SK-N-MC (cell line): ENCODE results near the gene LSP1.

Experiments used
- DNase-seq: peaks from one replicate; pipeline ENCODE4 v3.0.0-alpha.2; 2011; ENCODE audit warnings: low read depth, low spot score
- H3K27ac ChIP-seq: fragments of 200-600 bp; sonication (generic); 2 replicates; pipeline ENCODE4 v1.5.1; 2016; ENCODE audit warnings: mixed run types
- H3K36me3 ChIP-seq: fragments of 200-600 bp; sonication (generic); 2 replicates; pipeline ENCODE4 v1.6.1; 2017; ENCODE audit warnings: antibody characterized with exemption, low read length, mixed read lengths; ENCODE audit not compliant: insufficient read depth
- H3K4me3 ChIP-seq: fragments of 200-600 bp; sonication (generic); 2 replicates; pipeline ENCODE4 v1.5.1; 2016
- H3K9ac ChIP-seq: fragments of 200-600 bp; sonication (generic); 2 replicates; pipeline ENCODE4 v1.8.0; 2017; ENCODE audit warnings: mixed run types, mixed read lengths; ENCODE audit not compliant: insufficient read length
- H3K9me3 ChIP-seq: fragments of 200-600 bp; sonication (generic); 2 replicates; pipeline ENCODE4 v1.6.1; 2017; ENCODE audit warnings: low read depth, mild to moderate bottlenecking, antibody characterized with exemption, low read length, moderate library complexity, mixed read lengths
- EZH2 ChIP-seq: fragments of 200-600 bp; sonication (generic); IDR thresholded peaks from one replicate; pipeline ENCODE4 v1.6.1; 2017; ENCODE audit warnings: antibody characterized with exemption
- FOXP2 ChIP-seq: optimal IDR thresholded peaks from 2 replicates; pipeline ENCODE3; 2011; ENCODE audit warnings: mild to moderate bottlenecking, moderate library complexity; ENCODE audit not compliant: insufficient read depth; ENCODE audit errors: extremely low read length, control extremely low read depth
- POLR2AphosphoS5 ChIP-seq: IDR thresholded peaks from 2 replicates; pipeline ENCODE4 v1.6.1; 2012; ENCODE audit warnings: mild to moderate bottlenecking, low read depth, low read length, borderline replicate concordance

LSP1 gene

DNA sequence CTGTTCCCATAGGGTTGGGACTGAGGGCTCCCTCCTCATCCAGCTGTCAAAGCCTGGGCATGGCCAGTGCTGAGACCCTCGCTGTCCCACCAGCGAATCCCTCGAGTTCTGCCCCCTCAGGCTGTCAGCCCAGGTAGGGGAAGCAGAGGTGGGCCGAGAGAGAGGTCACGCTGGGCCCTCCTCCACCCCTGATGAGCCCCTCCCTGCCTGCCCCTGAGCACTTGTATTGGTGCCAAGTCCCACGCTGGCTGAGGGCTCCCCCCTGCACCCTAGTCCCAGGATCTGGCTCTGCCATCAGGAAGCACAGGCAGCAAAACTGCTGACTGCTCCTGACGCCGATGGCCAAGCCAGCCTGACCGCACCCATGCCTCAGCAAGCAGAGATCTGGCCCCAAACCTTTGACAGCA, 35.5 kb downstream of the LSP1 start:
- no peak overlapping the region for H3K4me3 ChIP-seq
- TF ChIP-seq FOXP2: no peak
- no peak for TF ChIP-seq POLR2AphosphoS5
- no peak for TF ChIP-seq EZH2
- no peaks in the 10 kb centered on the region for H3K9me3 ChIP-seq
- no peak overlapping the region for H3K27ac ChIP-seq
- H3K9ac ChIP-seq: no peak overlapping the region
- DNase-seq: no peak
- no peaks in the 10 kb centered on the region for H3K36me3 ChIP-seq

DNA sequence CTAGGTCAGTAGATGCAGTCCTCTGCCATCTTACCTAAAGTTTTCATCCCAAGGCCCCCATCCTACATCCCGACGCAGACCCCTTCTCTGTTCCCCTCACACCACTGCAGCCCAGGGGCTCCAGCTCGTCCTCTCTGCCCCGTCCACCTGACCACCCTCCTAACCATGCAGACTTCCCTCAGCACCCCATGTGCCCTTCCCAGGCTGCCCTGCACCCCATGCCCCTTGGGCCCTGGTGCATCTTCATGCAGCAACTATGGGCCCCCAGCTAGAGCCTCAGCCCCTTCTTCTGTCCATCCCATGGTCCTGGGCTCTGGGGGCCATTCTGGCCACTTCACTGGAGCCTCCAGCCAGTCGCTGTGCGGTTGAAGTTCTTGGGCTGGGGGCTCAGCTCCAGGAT, 35.9 kb downstream of the LSP1 start:
- DNase-seq: no peak
- H3K4me3 ChIP-seq: no peak overlapping the region
- H3K9ac ChIP-seq: no peak overlapping the region
- no peaks in the 10 kb centered on the region for H3K9me3 ChIP-seq
- H3K36me3 ChIP-seq: no peaks in the 10 kb centered on the region
- H3K27ac ChIP-seq: no peak overlapping the region
- TF ChIP-seq POLR2AphosphoS5 (no peak), FOXP2 (no peak), EZH2 (no peak)

GRCh38 chr11:1889224-1889930, 36.5 kb downstream of the LSP1 start:
- Histone ChIP-seq H3K9me3 (no peaks in the 10 kb centered on the region), H3K4me3 (no peak overlapping the region), H3K27ac (no peak overlapping the region), H3K9ac (no peak overlapping the region), H3K36me3 (no peaks in the 10 kb centered on the region)
- no peak for TF ChIP-seq POLR2AphosphoS5
- DNase-seq: no peak

DNA sequence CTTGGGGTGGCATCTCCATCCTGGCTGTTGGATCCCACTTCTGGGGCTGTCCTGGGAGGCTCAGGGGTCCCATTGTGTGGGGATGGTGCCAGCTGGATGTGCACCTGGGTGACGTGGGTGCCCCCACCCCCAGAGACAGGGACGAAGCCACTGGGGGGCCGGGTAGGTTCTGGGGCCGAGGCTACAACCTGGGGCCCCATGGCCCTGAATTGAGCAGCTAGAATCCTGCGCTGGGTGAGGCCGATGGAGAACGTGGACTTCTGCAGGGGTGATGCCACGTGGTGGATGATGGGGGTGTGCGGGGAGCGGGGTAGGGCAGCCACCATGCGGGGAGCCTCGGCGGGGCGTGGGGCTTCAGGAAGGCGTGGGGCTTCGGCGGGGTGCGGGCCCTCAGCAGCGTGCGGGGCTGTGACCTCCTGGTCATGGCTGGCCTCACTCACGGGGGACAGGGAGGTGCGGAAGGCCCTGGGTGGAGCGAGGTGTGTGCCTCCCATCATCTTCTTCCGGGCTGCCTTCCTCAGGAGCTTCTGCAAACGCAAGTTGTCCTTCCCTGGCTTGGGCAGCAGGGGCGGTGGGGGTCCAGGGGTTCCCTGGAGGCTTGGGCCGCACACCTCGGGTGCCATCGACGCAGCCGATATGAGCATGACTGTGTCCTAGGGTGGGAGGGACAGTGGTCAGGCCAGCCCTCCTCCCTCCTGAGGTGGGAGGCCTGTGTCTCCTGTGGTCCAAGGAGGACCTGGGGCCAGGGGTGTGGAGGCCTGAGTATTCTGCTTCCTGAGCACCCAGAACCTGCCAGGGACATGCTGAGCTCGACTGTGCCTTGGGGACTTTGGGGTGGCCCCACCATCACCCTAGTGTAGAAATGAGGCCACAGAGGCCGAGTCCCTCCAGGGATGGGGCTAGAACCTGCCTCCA, 37.3 kb downstream of the LSP1 start:
- no peak for DNase-seq
- no peaks in the 10 kb centered on the region for H3K9me3 ChIP-seq
- TF ChIP-seq POLR2AphosphoS5: no peak
- no peak for TF ChIP-seq EZH2
- no peak for TF ChIP-seq FOXP2

GRCh38 chr11:1890856-1891830, 38.3 kb downstream of the LSP1 start:
- H3K9me3 ChIP-seq: no peaks in the 10 kb centered on the region
- no peak overlapping the region for H3K9ac ChIP-seq
- TF ChIP-seq EZH2 (no peak), POLR2AphosphoS5 (no peak), FOXP2 (no peak)
- no peak for DNase-seq
- H3K4me3 ChIP-seq: no peak overlapping the region
- no peak overlapping the region for H3K27ac ChIP-seq
- H3K36me3 ChIP-seq: no peaks in the 10 kb centered on the region

More for the DNA sequence above, 37.3 kb downstream of the LSP1 start:
- Histone ChIP-seq H3K4me3 (no peak overlapping the region), H3K27ac (no peak overlapping the region), H3K9ac (no peak overlapping the region), H3K36me3 (no peaks in the 10 kb centered on the region)

- TF ChIP-seq EZH2 (no peak), FOXP2 (no peak), POLR2AphosphoS5 (no peak)
- Histone ChIP-seq H3K4me3 (no peak within 1 kb of the TSS), H3K36me3 (no peaks in the 10 kb centered on the region), H3K27ac (no peak within 1 kb of the TSS), H3K9me3 (no peaks in the 10 kb centered on the region), H3K9ac (no peak within 1 kb of the TSS)
- DNase-seq: no peak
These were observed 38.9 kb downstream of the LSP1 start, which contains the start of gene PRR33 for GRCh38 chr11:1891831-1892115. Gene PRR33, minus strand, starts transcription at chr11:1891895. Its CDS starts 1,311 bp downstream, at chr11:1890584.

DNA sequence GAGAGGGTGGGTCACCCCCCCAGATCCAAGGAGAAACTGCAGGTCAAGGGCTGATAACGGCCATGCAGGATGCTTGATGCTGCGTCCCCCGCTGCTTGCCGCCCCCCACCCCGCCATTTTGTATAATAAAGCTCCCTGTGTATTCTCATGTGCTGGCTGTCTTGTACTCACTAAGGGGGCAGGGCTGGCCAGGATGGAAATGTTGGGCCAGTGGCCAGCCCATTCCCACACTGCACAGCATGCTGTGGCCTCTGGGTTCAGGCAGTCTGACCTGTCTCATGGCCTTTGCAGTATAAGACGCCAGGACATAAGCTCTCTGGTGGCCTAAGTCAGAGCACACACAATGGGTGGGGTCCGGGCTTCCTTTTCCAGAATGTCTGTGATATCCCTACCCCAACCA, 39.2 kb downstream of the LSP1 start:
- H3K36me3 ChIP-seq: no peaks in the 10 kb centered on the region

DNA sequence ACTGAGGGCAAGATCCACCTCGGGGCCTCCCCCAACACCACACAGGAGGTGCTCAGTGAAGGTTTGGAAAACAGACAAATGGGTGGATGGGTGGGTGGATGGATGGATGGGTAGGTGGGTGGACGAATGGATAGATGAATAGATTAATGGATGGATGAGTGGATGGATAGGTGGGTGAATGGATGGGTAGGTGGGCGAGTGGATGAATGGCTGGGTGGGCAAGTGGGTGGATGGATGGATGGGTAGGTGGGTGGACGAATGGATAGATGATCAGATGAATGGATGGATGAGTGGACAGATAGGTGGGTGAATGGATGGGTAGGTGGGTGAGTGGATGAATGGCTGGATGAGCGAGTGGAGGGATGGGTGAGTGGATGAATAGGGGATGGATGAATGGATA, 39.7 kb downstream of the LSP1 start:
- no peak overlapping the region for H3K9ac ChIP-seq
- H3K4me3 ChIP-seq: no peak overlapping the region
- H3K36me3 ChIP-seq: no peaks in the 10 kb centered on the region
- no peak overlapping the region for H3K27ac ChIP-seq
- TF ChIP-seq EZH2: no peak
- TF ChIP-seq POLR2AphosphoS5: no peak
- no peak for TF ChIP-seq FOXP2
- no peak for DNase-seq
- H3K9me3 ChIP-seq: no peaks in the 10 kb centered on the region

More for the DNA sequence above, 39.2 kb downstream of the LSP1 start:
- H3K27ac ChIP-seq: no peak overlapping the region
- H3K4me3 ChIP-seq: no peak overlapping the region
- H3K9me3 ChIP-seq: no peaks in the 10 kb centered on the region
- DNase-seq: no peak
- TF ChIP-seq FOXP2: no peak
- TF ChIP-seq POLR2AphosphoS5: no peak
- TF ChIP-seq EZH2: no peak
- H3K9ac ChIP-seq: no peak overlapping the region
